ENCODE results near the gene FRMD8. TPM values are rescaled to one million over a fixed set of nuclear protein-coding genes. Genes with fewer than 3 reads are reported as not detected.

Gene FRMD8
- total RNA-seq, 2 donors from 2014 or later = 38.1 to 42.2 TPM

- peak; percentile 7 for ATAC-seq
- intact Hi-C loops (cut with DNase I, micrococcal nuclease) = no loop called here
- DNase-seq = peak; percentile 49 to 54
Observed at GRCh38 chr11:65427691-65428577, 41.5 kb downstream of the FRMD8 start.

GRCh38 chr11:65428578-65429067 lies 42.2 kb downstream of the FRMD8 start:
- ATAC-seq (peak; percentile 1), DNase-seq (peak; percentile 38 to 46)
- intact Hi-C loops (cut with DNase I, micrococcal nuclease) = no loop called here

GRCh38 chr11:65429068-65429681 lies 42.7 kb downstream of the FRMD8 start:
- ATAC-seq = peak; percentile 1
- DNase-seq = peak; percentile 28 to 37
- intact Hi-C loops (cut with DNase I, micrococcal nuclease) = no loop called here

- ATAC-seq = peak; percentile 11
- DNase-seq = peak; percentile 73 to 74
- intact Hi-C loops (cut with DNase I, micrococcal nuclease) = no loop called here
Observed at GRCh38 chr11:65429724-65430405, 43.4 kb downstream of the FRMD8 start.

GRCh38 chr11:65430406-65431217 lies 44.2 kb downstream of the FRMD8 start:
- ATAC-seq = peak; percentile 12
- DNase-seq = peak; percentile 21 to 25
- intact Hi-C loops (cut with DNase I, micrococcal nuclease) = no loop called here

- intact Hi-C loops (cut with DNase I, micrococcal nuclease) = no loop called here
- ATAC-seq (no peak), DNase-seq (no peak)
Observed at GRCh38 chr11:65431451-65432099, 45.1 kb downstream of the FRMD8 start.

GRCh38 chr11:65432100-65432650 lies 45.7 kb downstream of the FRMD8 start:
- intact Hi-C loops (cut with DNase I, micrococcal nuclease) = no loop called here
- no peak for DNase-seq
- no peak for ATAC-seq

GRCh38 chr11:65432686-65433582 lies 46.5 kb downstream of the FRMD8 start:
- ATAC-seq (no peak), DNase-seq (no peak)
- intact Hi-C loops (cut with DNase I, micrococcal nuclease) = no loop called here

GRCh38 chr11:65433657-65434056 lies 47.2 kb downstream of the FRMD8 start:
- DNase-seq = peak in 1 of 2 donors; percentile 3
- intact Hi-C loops (cut with DNase I, micrococcal nuclease) = no loop called here
- ATAC-seq = no peak

- ATAC-seq (no peak), DNase-seq (peak in 1 of 2 donors; percentile 2)
- intact Hi-C loops (cut with DNase I, micrococcal nuclease) = no loop called here
Observed at GRCh38 chr11:65434057-65434666, 47.7 kb downstream of the FRMD8 start.

- DNase-seq = no peak
- intact Hi-C loops (cut with DNase I, micrococcal nuclease) = no loop called here
- ATAC-seq = no peak
Observed at GRCh38 chr11:65434667-65435410, 48.4 kb downstream of the FRMD8 start.

- ATAC-seq (no peak), DNase-seq (peak in 1 of 2 donors; percentile 24)
- intact Hi-C loops (cut with DNase I, micrococcal nuclease) = no loop called here
Observed at GRCh38 chr11:65435411-65435931, 49.0 kb downstream of the FRMD8 start.

- peak; percentile 8 for ATAC-seq
- DNase-seq = peak in 1 of 2 donors; percentile 22
- intact Hi-C loops (cut with DNase I, micrococcal nuclease) = no loop called here
Observed at GRCh38 chr11:65435981-65436411, 49.6 kb downstream of the FRMD8 start.

- peak; percentile 10 for ATAC-seq
- DNase-seq = no peak
- intact Hi-C loops (cut with DNase I, micrococcal nuclease) = no loop called here
Observed at GRCh38 chr11:65436412-65437032, 50.1 kb downstream of the FRMD8 start.
